ENCODE results near the gene CHM. TPM values are rescaled to one million over a fixed set of nuclear protein-coding genes. Genes with fewer than 3 reads are reported as not detected.
A peak's percentile ranks its signal among the peaks of the same experiment; 100 is the strongest.
"Not testable (repeated sequence)": the region's sequence is repeated elsewhere in the genome, so short reads cannot be mapped to it uniquely, and the experiment has no call there.

CHM gene
- total RNA-seq, 1 donor from 2014 or later, result 22.1 TPM

GRCh38 chrX:85994797-85995196, 52.6 kb downstream of the CHM start:
- no peak for DNase-seq

GRCh38 chrX:85994228-85994627, 53.1 kb downstream of the CHM start:
- DNase-seq, result no peak

GRCh38 chrX:85993539-85994197, 53.7 kb downstream of the CHM start:
- no peak for DNase-seq

GRCh38 chrX:85992811-85993229, 54.5 kb downstream of the CHM start:
- DNase-seq, result peak; percentile 30

- no peak for DNase-seq
Measured at GRCh38 chrX:85988353-85988752, 59.0 kb downstream of the CHM start.

- DNase-seq, result no peak
Measured at GRCh38 chrX:85980286-85980685, 67.1 kb downstream of the CHM start.

- no peak for DNase-seq
Measured at GRCh38 chrX:85977218-85977617, 70.1 kb downstream of the CHM start.

- not testable (repeated sequence) for DNase-seq
Measured at GRCh38 chrX:85972351-85972750, 75.0 kb downstream of the CHM start.

GRCh38 chrX:85964744-85965143, 82.6 kb downstream of the CHM start:
- DNase-seq, result no peak

- peak; percentile 40 for DNase-seq
Measured at GRCh38 chrX:85963736-85964135, 83.6 kb downstream of the CHM start.

GRCh38 chrX:85955510-85955909, 91.8 kb downstream of the CHM start:
- no peak for DNase-seq

GRCh38 chrX:85944751-85945150, 102.6 kb downstream of the CHM start:
- DNase-seq, result not testable (repeated sequence)

- no peak for DNase-seq
Measured at GRCh38 chrX:85941275-85941674, 106.1 kb downstream of the CHM start.

GRCh38 chrX:85939942-85940341, 107.4 kb downstream of the CHM start:
- not testable (repeated sequence) for DNase-seq

- not testable (repeated sequence) for DNase-seq
Measured at GRCh38 chrX:85934399-85934798, 113.0 kb downstream of the CHM start.

- no peak for DNase-seq
Measured at GRCh38 chrX:85930099-85930498, 117.3 kb downstream of the CHM start.

GRCh38 chrX:85928606-85929005, 118.8 kb downstream of the CHM start:
- DNase-seq, result no peak

GRCh38 chrX:85927740-85928139, 119.6 kb downstream of the CHM start:
- no peak for DNase-seq

- no peak for DNase-seq
Measured at GRCh38 chrX:85922821-85923220, 124.5 kb downstream of the CHM start.

- DNase-seq, result not testable (repeated sequence)
Measured at GRCh38 chrX:85916656-85917280, 130.6 kb downstream of the CHM start.

- DNase-seq, result no peak
Measured at GRCh38 chrX:85914431-85914830, 132.9 kb downstream of the CHM start.

- no peak for DNase-seq
Measured at GRCh38 chrX:85907316-85907715, 140.0 kb downstream of the CHM start.

GRCh38 chrX:85906399-85906798, 141.0 kb downstream of the CHM start:
- no peak for DNase-seq

GRCh38 chrX:85905851-85906250, 141.5 kb downstream of the CHM start:
- DNase-seq, result no peak
